Activated CD4-positive, alpha-beta memory T cell treated with anti-CD3 and anti-CD28 coated beads, Interleukin-2, amount 10 ng/mL, durations not matched to agents 7 days and 5 days (primary cell): ENCODE results near the gene POC1B. TPM values are rescaled to one million over a fixed set of nuclear protein-coding genes. Genes with fewer than 3 reads are reported as not detected.

Source experiments
- CTCF ChIA-PET: fragments of 350-600 bp; sonication (Branson Sonifier 250); formaldehyde crosslinking; loops from one replicate; lab custom pipeline; 2021; ENCODE audit warnings: antibody characterized with exemption, inconsistent platforms; lab: Charles Lee
- POLR2A ChIA-PET: fragments of 350-600 bp; sonication (Branson Sonifier 250); formaldehyde crosslinking; loops from one replicate; lab custom pipeline; 2021; ENCODE audit warnings: antibody characterized with exemption; lab: Charles Lee
- DNase-seq: peaks from one replicate; pipeline ENCODE4 v3.0.0-alpha.2; 2020
- H3K27ac Mint-ChIP-seq: one replicate; pipeline ENCODE4 v1.8.0; 2021; ENCODE audit warnings: mild to moderate bottlenecking, mixed read lengths
- H3K27me3 Mint-ChIP-seq: one replicate; pipeline ENCODE4 v1.8.0; 2021; ENCODE audit warnings: mixed read lengths
- H3K36me3 Mint-ChIP-seq: one replicate; pipeline ENCODE4 v1.8.0; 2021; ENCODE audit warnings: low read depth, mixed read lengths
- H3K4me1 Mint-ChIP-seq: one replicate; pipeline ENCODE4 v1.8.0; 2021; ENCODE audit warnings: mixed read lengths
- H3K4me3 Mint-ChIP-seq: one replicate; pipeline ENCODE4 v1.8.0; 2021; ENCODE audit warnings: mild to moderate bottlenecking, mixed read lengths
- H3K9me3 Mint-ChIP-seq: one replicate; pipeline ENCODE4 v1.8.0; 2021; ENCODE audit warnings: mixed read lengths
- total RNA-seq, 2 experiments: library from RNA; stranded (reverse); gene quantifications; one replicate each; pipeline ENCODE4 v1.2.3, GENCODE V29; 2021

The POC1B gene
- total RNA-seq, 2 experiments from 2014 or later = 56.8 to 58.6 TPM

DNA sequence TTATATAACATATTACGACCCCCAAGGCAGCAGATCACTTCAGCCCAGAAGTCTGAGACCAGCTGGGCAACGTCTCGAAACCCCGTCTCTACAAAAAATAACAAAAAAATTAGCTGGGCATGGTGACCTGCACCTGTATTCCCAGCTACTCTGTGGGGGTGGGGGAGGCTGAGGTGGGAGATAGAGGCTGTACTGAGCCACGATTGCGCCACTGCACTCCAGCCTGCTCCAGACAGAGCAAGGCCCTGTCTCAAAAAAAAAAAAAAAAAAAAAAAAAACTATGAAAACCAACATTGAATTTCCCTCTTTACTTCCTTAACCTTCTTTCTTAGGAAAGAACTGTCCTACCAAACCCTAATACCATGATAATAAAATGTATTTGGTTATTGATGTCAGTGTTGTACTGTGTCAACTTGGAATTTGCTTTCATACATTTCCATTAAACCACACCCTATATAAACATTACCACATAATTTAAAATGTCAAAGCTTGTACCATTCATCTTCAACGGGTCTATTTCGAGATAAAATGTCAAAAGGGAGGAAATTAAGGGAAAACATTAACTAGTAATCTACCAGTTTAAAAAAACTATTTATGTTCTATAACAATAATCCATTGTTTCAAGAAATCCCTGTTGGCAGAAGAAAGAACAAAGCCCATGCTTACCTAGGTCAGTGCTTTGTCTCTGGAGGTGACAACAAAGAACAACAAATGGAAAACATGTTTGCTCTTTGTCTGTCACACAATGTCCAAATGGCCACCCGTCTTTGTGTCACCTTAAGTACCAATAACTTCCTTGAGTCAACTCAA is 18.6 kb downstream of the POC1B start:
- H3K4me3 Mint-ChIP-seq = no peak overlapping the region
- CTCF ChIA-PET = interaction anchor here (0.7 kb wide), 1 partner anchor 24 kb away, joined by 6 read pairs; no protein-coding TSS in a partner anchor
- POLR2A ChIA-PET = interaction anchor here (1.4 to 2.0 kb wide), 2 partner anchors 13 to 14 kb away, joined by 3 to 6 read pairs; no protein-coding TSS in a partner anchor

DNA sequence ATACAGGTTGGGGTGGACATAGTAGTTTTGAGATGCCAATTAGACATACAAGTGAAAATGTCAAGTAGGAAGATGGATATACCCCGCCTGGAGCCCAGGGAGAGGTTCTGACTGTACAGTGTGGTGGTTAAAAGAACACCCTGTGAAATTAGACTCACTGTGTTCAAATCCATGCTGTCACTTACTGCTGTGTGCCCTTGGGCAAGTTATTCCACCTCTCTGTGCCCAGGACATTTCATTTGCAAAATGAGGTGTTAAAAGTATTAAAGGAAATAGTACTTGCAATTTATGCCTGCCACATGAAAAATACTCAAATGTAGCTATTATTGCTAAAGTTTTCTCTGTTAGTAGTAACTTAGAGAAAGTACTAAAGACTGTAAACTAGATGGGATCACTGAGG is 19.8 kb downstream of the POC1B start:
- ChIA-PET POLR2A (interaction anchor here (2.0 kb wide), 1 partner anchor 11 kb away, joined by 6 read pairs; no protein-coding TSS in a partner anchor), CTCF (no interaction called here)
- Mint-ChIP-seq H3K4me1 (peaks cover 14% of the 10 kb centered on the region), H3K36me3 (peaks cover 26% of the 10 kb centered on the region), H3K4me3 (no peak overlapping the region), H3K27me3 (no peaks in the 10 kb centered on the region), H3K27ac (no peak overlapping the region), H3K9me3 (no peaks in the 10 kb centered on the region)
- no peak for DNase-seq

More for the DNA sequence above, 18.6 kb downstream of the POC1B start:
- Mint-ChIP-seq H3K27me3 (no peaks in the 10 kb centered on the region), H3K27ac (no peak overlapping the region), H3K36me3 (peaks cover 23% of the 10 kb centered on the region), H3K4me1 (peaks cover 14% of the 10 kb centered on the region), H3K9me3 (no peaks in the 10 kb centered on the region)
- DNase-seq = no peak

DNA sequence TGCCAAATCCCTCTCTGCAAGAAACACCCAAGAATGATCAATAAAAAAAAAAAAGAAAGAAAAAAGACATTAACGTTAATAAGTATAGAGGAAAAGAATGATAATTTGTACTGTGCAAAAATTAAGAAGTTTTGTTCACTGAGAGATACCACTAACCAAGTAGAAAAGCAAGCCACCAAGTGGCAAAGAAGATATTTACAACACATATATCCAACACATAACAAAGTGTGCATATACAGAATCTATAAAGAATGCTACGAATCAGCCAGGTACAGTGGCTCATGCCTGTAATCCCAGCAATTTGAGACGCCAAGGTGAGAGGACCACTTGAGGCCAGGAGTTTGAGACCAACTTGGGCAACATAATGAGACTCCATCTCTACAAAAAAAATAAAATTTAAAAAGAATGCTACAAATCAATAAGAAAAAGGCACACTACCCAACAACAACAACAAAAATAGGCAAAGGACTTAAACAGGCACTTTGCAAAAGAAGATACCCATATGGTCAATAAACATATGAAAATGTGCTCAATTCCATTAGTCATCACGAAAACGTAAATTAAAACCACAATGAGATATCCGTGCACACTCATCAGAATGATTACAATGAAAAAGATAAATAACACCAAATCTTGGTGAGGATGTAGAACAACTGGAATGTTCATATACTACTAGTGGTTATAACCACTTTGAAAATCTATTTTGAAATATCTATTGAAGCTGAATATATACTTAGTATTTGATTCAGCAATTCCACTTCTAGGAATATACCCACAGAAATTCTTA is 21.1 kb downstream of the POC1B start:
- Mint-ChIP-seq H3K4me3 (no peak overlapping the region), H3K4me1 (peaks cover 11% of the 10 kb centered on the region), H3K27ac (no peak overlapping the region), H3K36me3 (peaks cover 30% of the 10 kb centered on the region), H3K9me3 (no peaks in the 10 kb centered on the region), H3K27me3 (no peaks in the 10 kb centered on the region)
- ChIA-PET POLR2A (no interaction called here), CTCF (interaction anchor here (1.2 kb wide), 1 partner anchor 19 kb away, joined by 4 read pairs; the partner anchor contains the start of gene GALNT4)
- no peak for DNase-seq

DNA sequence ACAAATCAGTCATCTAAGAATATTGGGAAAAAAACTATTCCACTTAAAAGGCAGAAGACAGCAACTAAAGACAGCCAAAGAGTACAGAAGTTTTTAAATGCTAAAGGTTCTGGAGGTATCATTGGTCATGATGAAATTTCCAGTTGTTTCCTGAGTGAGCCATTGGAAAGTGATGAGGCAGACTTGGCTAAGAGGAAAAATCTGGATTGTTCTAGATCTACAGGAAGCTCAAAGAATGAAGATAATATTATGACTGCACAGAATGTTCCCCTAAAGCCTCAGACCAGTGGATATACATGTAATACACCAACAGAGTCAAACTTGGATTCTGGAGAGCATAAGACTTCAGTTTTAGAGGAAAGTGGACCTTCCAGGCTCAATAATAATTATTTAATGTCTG is 24.1 kb downstream of the POC1B start:
- ChIA-PET CTCF (no interaction called here), POLR2A (no interaction called here)
- no peak for DNase-seq
- H3K4me3 Mint-ChIP-seq = no peak overlapping the region
- H3K9me3 Mint-ChIP-seq = no peaks in the 10 kb centered on the region
- peaks cover 10% of the 10 kb centered on the region for H3K4me1 Mint-ChIP-seq
- peaks cover 36% of the 10 kb centered on the region for H3K36me3 Mint-ChIP-seq
- no peak overlapping the region for H3K27ac Mint-ChIP-seq
- H3K27me3 Mint-ChIP-seq = no peaks in the 10 kb centered on the region

DNA sequence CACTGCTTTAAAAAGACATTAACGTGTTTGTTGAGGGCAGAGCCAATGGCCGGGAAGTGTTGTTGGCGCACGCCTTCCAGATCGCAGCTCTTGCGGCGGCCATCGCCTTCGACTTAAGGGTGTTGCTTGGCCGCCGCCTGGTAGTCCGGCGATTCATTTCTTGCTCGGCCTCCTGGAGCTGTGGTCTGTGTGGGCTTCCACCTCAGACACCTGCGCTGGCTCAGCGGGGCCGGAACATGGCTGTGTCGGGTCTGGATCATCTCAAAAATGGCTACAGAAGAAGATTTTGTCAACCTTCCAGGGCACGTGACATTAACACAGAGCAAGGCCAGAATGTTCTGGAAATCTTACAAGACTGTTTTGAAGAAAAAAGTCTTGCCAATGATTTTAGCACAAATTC is 26.0 kb downstream of the POC1B start:
- peaks cover 45% of the 10 kb centered on the region for H3K36me3 Mint-ChIP-seq
- H3K27ac Mint-ChIP-seq = no peak overlapping the region
- no peak for DNase-seq
- peaks cover 11% of the 10 kb centered on the region for H3K4me1 Mint-ChIP-seq
- POLR2A ChIA-PET = interaction anchor here (1.1 kb wide), 1 partner anchor 22 kb away, joined by 3 read pairs; no protein-coding TSS in a partner anchor
- CTCF ChIA-PET = no interaction called here
- no peaks in the 10 kb centered on the region for H3K27me3 Mint-ChIP-seq
- H3K4me3 Mint-ChIP-seq = no peak overlapping the region
- no peaks in the 10 kb centered on the region for H3K9me3 Mint-ChIP-seq

DNA sequence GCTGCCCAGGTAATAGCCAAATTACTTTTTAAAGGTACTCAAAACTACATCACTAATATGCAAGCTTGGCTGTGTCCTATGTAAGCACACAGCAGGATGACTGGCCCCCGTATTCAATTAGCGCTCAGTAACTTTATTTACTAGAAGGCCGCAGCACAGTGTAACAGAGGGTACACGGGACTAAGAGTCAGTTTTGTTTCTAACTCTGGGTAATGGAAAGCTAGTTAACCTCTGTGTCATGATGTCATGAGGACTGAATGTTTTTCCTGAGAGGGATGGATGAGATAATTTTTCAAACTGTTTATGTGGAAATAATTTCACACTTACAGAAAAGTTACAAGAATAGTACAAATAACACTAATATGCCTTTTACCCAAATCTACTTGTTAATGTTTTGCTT is 28.4 kb downstream of the POC1B start:
- H3K27me3 Mint-ChIP-seq = no peaks in the 10 kb centered on the region
- no peaks in the 10 kb centered on the region for H3K9me3 Mint-ChIP-seq
- ChIA-PET CTCF (interaction anchor here (1.4 kb wide), 1 partner anchor 10 kb away, joined by 3 read pairs; no protein-coding TSS in a partner anchor), POLR2A (no interaction called here)
- H3K4me1 Mint-ChIP-seq = peaks cover 28% of the 10 kb centered on the region
- DNase-seq = no peak
- H3K4me3 Mint-ChIP-seq = no peak overlapping the region
- no peak overlapping the region for H3K27ac Mint-ChIP-seq
- peaks cover 64% of the 10 kb centered on the region for H3K36me3 Mint-ChIP-seq

DNA sequence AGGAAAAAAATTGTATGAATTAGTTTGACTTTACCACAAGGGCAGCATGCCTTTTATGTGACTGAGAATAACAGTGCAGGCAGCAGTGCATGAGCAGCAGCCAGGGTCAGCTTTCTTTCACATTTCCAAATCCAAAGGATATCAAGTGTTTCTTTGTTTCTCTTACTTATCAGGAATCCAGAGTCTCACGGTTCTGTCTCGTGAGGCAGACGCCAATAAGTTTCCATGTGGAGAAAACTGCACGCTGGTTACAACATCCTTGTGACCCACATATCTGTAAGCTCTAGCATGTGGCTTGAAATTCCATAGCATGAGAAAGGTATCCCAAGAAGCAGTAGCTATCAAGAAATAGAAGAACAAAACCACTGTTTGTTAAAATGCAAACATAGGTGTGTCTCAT is 28.8 kb downstream of the POC1B start:
- no peaks in the 10 kb centered on the region for H3K9me3 Mint-ChIP-seq
- H3K36me3 Mint-ChIP-seq = peaks cover 60% of the 10 kb centered on the region
- DNase-seq = no peak
- H3K27ac Mint-ChIP-seq = no peak overlapping the region
- H3K4me3 Mint-ChIP-seq = no peak overlapping the region
- peaks cover 28% of the 10 kb centered on the region for H3K4me1 Mint-ChIP-seq
- H3K27me3 Mint-ChIP-seq = no peaks in the 10 kb centered on the region
- POLR2A ChIA-PET = no interaction called here
- CTCF ChIA-PET = interaction anchor here (1.4 kb wide), 1 partner anchor 9 kb away, joined by 3 read pairs; no protein-coding TSS in a partner anchor

DNA sequence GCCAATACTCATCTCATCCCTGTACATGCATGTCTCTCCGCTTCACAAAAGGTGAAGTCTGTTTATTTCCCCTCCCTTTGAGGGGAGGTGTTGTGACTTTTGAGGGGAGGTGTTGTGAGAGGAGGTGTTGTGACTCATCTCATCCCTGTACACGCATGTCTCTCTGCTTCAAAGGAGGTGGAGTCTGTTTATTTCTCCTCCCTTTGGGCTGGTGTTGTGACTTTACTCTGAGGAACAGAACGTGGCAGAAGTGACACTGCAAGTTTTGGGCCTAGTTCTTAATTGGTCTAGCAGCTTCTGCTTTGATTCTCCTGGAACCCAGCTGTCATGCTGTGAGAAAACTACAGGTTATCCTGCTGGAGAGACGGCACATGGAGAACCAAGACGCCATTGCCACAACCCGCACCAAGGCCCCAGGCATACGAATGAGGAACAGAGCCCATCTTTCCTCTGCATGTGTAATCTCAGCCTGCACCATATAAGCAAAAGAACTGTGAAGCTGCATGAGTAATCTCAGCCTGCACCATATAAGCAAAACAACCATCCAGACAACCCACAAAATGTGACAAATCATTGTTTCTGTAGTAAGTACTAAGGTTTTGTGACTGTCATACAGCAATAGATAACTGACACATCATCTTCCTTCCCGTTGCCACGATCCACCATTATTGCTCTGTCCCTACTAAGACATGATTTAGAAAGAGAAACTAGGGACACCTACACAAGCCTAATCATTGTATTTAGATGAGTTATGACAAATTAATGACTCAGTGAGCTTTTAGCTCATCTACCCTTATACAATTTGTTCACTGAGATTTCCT is 31.2 kb downstream of the POC1B start:
- peak; percentile 45 for DNase-seq
- CTCF ChIA-PET = interaction anchor here (0.9 to 1.5 kb wide), 5 partner anchors 11 to 215 kb away, joined by 3 to 5 read pairs (median 3); partner anchors contain the start of gene GALNT4
- Mint-ChIP-seq H3K9me3 (no peaks in the 10 kb centered on the region), H3K27me3 (no peaks in the 10 kb centered on the region), H3K27ac (peak overlapping the region; percentile 92), H3K4me1 (peaks cover 30% of the 10 kb centered on the region), H3K4me3 (peak overlapping the region; percentile 8), H3K36me3 (peaks cover 59% of the 10 kb centered on the region)
- POLR2A ChIA-PET = interaction anchor here (1.0 to 3.4 kb wide), 12 partner anchors 12 to 456 kb away, joined by 3 to 19 read pairs (median 4); partner anchors contain the start of genes ATP2B1, GALNT4 and POC1B

DNA sequence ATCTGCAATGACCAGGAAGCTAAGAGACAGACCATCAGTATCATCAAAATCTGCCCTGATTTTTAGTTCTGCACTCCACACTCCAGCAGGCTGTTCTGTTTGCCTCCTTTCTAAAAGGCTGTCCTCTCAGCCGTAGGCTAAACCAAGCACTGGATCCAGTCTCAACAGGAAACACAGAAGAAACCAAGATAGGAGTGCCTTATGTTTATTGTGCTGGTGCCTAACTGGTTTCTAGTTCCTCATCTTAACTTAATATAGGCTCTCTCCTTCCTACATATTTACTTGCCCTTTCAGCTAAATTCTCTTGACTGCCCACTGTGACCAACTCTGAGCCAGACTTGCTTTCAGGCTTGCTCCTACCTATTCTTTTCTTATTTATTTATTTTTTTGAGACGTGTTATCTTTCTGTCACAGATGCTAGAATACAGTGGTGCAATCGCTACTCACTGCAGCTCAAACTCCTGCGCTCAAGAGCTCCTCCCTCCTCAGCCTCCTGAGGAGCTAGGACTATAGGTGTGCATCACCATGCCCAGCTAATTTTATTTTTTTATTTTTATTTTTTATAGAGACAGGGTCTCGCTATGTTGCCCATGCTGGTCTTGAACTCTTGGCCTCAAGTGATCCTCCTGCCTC is 32.1 kb downstream of the POC1B start:
- CTCF ChIA-PET = interaction anchor here (1.1 kb wide), 1 partner anchor 23 kb away, joined by 3 read pairs; no protein-coding TSS in a partner anchor
- POLR2A ChIA-PET = interaction anchor here (1.0 to 3.4 kb wide), 7 partner anchors 11 to 32 kb away, joined by 3 to 19 read pairs (median 6); partner anchors contain the start of genes GALNT4 and POC1B
- peaks cover 55% of the 10 kb centered on the region for H3K36me3 Mint-ChIP-seq
- no peaks in the 10 kb centered on the region for H3K27me3 Mint-ChIP-seq
- peak overlapping the region; percentile 92 for H3K27ac Mint-ChIP-seq
- H3K4me1 Mint-ChIP-seq = peaks cover 30% of the 10 kb centered on the region
- H3K4me3 Mint-ChIP-seq = no peak overlapping the region
- no peaks in the 10 kb centered on the region for H3K9me3 Mint-ChIP-seq
- DNase-seq = no peak

DNA sequence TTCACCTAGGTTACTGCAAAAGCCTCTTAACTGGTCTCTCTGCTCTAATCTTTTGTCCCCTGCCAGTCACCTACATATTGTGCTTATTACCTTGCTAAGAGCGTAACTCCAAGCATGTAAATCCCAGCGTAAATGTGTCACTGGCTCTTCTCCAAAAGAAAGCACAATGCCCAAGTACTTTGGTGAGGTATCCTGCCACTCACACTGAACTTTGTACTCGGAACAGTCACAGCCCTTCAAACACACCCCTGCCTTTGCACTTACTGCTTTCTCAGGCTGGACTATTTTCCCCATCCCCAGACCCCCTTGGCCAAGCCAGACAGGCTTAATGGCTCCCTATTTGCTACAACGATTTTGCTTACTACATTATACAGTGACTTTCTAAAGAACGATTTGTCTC is 33.0 kb downstream of the POC1B start:
- no peak for DNase-seq
- Mint-ChIP-seq H3K9me3 (no peaks in the 10 kb centered on the region), H3K27me3 (no peaks in the 10 kb centered on the region), H3K4me3 (no peak overlapping the region), H3K27ac (no peak overlapping the region), H3K36me3 (peaks cover 55% of the 10 kb centered on the region), H3K4me1 (peaks cover 30% of the 10 kb centered on the region)
- ChIA-PET CTCF (no interaction called here), POLR2A (interaction anchor here (1.0 to 3.4 kb wide), 5 partner anchors 10 to 33 kb away, joined by 3 to 19 read pairs (median 5); partner anchors contain the start of genes GALNT4 and POC1B)

DNA sequence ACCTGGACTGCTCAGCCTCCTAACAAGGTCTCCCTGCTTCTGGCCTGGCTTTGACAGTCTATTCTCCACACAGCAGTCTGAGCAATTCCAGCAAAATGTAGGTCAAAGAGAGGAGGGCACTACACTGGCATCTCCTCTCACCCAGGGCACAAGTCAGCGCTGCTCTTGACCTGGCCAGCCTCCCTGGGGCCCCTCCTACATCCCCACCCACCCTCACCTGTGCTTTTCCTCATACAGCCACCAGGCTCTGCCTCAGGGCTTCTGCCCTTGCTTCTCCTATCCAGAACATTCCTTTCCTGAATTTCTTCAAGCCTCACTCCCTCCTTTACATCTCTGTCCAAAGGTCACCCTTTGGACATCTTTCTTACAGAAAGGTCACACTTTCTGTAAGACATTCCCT is 34.9 kb downstream of the POC1B start:
- CTCF ChIA-PET = no interaction called here
- Mint-ChIP-seq H3K9me3 (no peaks in the 10 kb centered on the region), H3K27me3 (no peaks in the 10 kb centered on the region)

More for the DNA sequence above, 34.9 kb downstream of the POC1B start:
- Mint-ChIP-seq H3K36me3 (peaks cover 60% of the 10 kb centered on the region), H3K4me1 (peaks cover 26% of the 10 kb centered on the region), H3K27ac (no peak overlapping the region), H3K4me3 (no peak overlapping the region)
- DNase-seq = no peak
- POLR2A ChIA-PET = no interaction called here
